Endothelial cell of umbilical vein (primary cell): ENCODE measurements around the gene ADGRB2. TPM values are rescaled to one million over a fixed set of nuclear protein-coding genes. Genes with fewer than 3 reads are reported as not detected.

ENCODE experiments used
- BruUV-seq: library from RNA; stranded (reverse); fragments of 400-500 nt; replicated peaks from 2 replicates; lab custom pipeline; 2021; lab: Mats Ljungman, UMichigan
- CTCF ChIA-PET: fragments of 300-600, 350-600 bp; sonication (Branson Sonifier 250); formaldehyde crosslinking; loops from one replicate; lab custom pipeline; 2021; ENCODE audit warnings: antibody characterized with exemption, inconsistent platforms; lab: Charles Lee
- POLR2A ChIA-PET: fragments of 300-600, 350-600 bp; sonication (Branson Sonifier 250); formaldehyde crosslinking; loops from one replicate; lab custom pipeline; 2021; ENCODE audit warnings: antibody characterized with exemption, inconsistent platforms; lab: Charles Lee
- DNase-seq: peaks from one replicate; pipeline ENCODE4 v3.0.0-alpha.2; 2011; ENCODE audit warnings: low read depth, low spot score
- FAIRE-seq: peaks from 2 replicates; lab custom pipeline; 2011; peaks lifted over from hg19 to GRCh38; lab: Jason Lieb, UNC
- H2AFZ ChIP-seq: 2 replicates; pipeline ENCODE4 v1.6.0; 2012; ENCODE audit warnings: low read depth, low read length, control low read depth, inconsistent platforms
- H3K27ac ChIP-seq: 2 replicates; pipeline ENCODE4 v1.5.1; 2011; ENCODE audit warnings: low read depth, mild to moderate bottlenecking, control low read depth, low read length, moderate library complexity; ENCODE audit not compliant: insufficient read depth
- H3K27me3 ChIP-seq, 2 experiments: 2 replicates each; pipeline versions ENCODE4 v1.6.0 to v1.6.1; 2011; ENCODE audit warnings: low read length in 2 of 2, mixed read lengths in 1 of 2; ENCODE audit not compliant: control insufficient read depth in 2 of 2, insufficient read depth in 2 of 2
- H3K36me3 ChIP-seq, 2 experiments: 2 replicates in 1 of 2; 3 replicates in 1 of 2; pipeline ENCODE4 v1.5.1; 2011; ENCODE audit warnings: low read length in 2 of 2, mild to moderate bottlenecking in 1 of 2, moderate library complexity in 1 of 2; ENCODE audit not compliant: control insufficient read depth in 2 of 2, insufficient read depth in 2 of 2; ENCODE audit errors: extremely low read depth in 1 of 2
- H3K4me1 ChIP-seq: 3 replicates; pipeline ENCODE4 v1.5.1; 2011; ENCODE audit warnings: mild to moderate bottlenecking, low read length; ENCODE audit not compliant: control insufficient read depth, insufficient read depth; ENCODE audit errors: extremely low read depth
- H3K4me2 ChIP-seq: 2 replicates; pipeline ENCODE4 v1.6.1; 2011; ENCODE audit warnings: low read length, control low read depth, mixed read lengths; ENCODE audit not compliant: insufficient read depth
- H3K4me3 ChIP-seq, 3 experiments: fragments of 200-600 bp in 1 of 3; sonication (generic), shearing (Covaris generic) in 1 of 3; replicated peaks in 1 of 3; 2 replicates each; pipeline ENCODE4 v1.5.1; 2011 to 2016; ENCODE audit warnings: control low read depth in 3 of 3, low read length in 3 of 3, mild to moderate bottlenecking in 2 of 3, inconsistent platforms in 1 of 3, low read depth in 1 of 3, moderate library complexity in 1 of 3; ENCODE audit not compliant: insufficient read depth in 1 of 3
- H3K79me2 ChIP-seq: 2 replicates; pipeline ENCODE4 v1.6.0; 2012; ENCODE audit warnings: low read length, inconsistent platforms; ENCODE audit not compliant: control insufficient read depth, insufficient read depth
- H3K9ac ChIP-seq: replicated peaks from 2 replicates; pipeline ENCODE3; 2011; ENCODE audit warnings: low read length, control low read depth; ENCODE audit not compliant: insufficient read depth; ENCODE audit errors: extremely low read depth
- H3K9me1 ChIP-seq: replicated peaks from 3 replicates; pipeline ENCODE4 v1.6.0; 2011; ENCODE audit warnings: mild to moderate bottlenecking, low read length; ENCODE audit not compliant: control insufficient read depth, insufficient read depth; ENCODE audit errors: extremely low read depth
- H3K9me3 ChIP-seq: replicated peaks from 2 replicates; pipeline ENCODE4 v1.5.1; 2012; ENCODE audit warnings: low read length, inconsistent platforms; ENCODE audit not compliant: control insufficient read depth, insufficient read depth
- H4K20me1 ChIP-seq: replicated peaks from 2 replicates; pipeline ENCODE3; 2011; ENCODE audit warnings: mild to moderate bottlenecking, low read length; ENCODE audit not compliant: control insufficient read depth, insufficient read depth; ENCODE audit errors: extremely low read depth
- CTCF ChIP-seq, 2 donors: IDR thresholded peaks; 1 replicate in 1 of 2; 2 replicates in 1 of 2; pipeline ENCODE4 v1.5.1; 2011; ENCODE audit warnings: low read length in 2 of 2, mild to moderate bottlenecking in 2 of 2, moderate library complexity in 2 of 2, control low read depth in 1 of 2, inconsistent platforms in 1 of 2, low read depth in 1 of 2; ENCODE audit not compliant: insufficient read depth in 1 of 2; ENCODE audit errors: extremely low read depth in 1 of 2
- EZH2 ChIP-seq: IDR thresholded peaks from 2 replicates; pipeline ENCODE4 v1.6.1; 2012; ENCODE audit warnings: borderline replicate concordance, low read depth, mild to moderate bottlenecking, moderate library complexity, low read length, inconsistent platforms; ENCODE audit not compliant: severe bottlenecking
- FOS ChIP-seq: IDR thresholded peaks from 2 replicates; pipeline ENCODE4 v1.6.1; 2011; ENCODE audit warnings: mild to moderate bottlenecking, low read length, moderate library complexity, borderline replicate concordance; ENCODE audit not compliant: insufficient read depth
- GATA2 ChIP-seq: IDR thresholded peaks from 2 replicates; pipeline ENCODE4 v1.7.0; 2011; ENCODE audit warnings: low read depth, mild to moderate bottlenecking, moderate library complexity, mixed read lengths, low read length; ENCODE audit not compliant: insufficient read length, insufficient read depth
- JUN ChIP-seq: IDR thresholded peaks from 2 replicates; pipeline ENCODE4 v1.6.1; 2011; ENCODE audit warnings: borderline replicate concordance, low read depth; ENCODE audit not compliant: insufficient read length, insufficient read depth
- MAX ChIP-seq: IDR thresholded peaks from 2 replicates; pipeline ENCODE4 v1.6.1; 2011; ENCODE audit not compliant: insufficient read depth, insufficient read length
- MYC ChIP-seq: IDR thresholded peaks from one replicate; pipeline ENCODE4 v1.6.1; 2011; ENCODE audit warnings: mild to moderate bottlenecking, low read depth, low read length
- POLR2A ChIP-seq: IDR thresholded peaks from 2 replicates; pipeline ENCODE4 v1.6.1; 2012; ENCODE audit warnings: low read depth, mild to moderate bottlenecking, control low read depth, low read length
- POLR2AphosphoS5 ChIP-seq: IDR thresholded peaks from 2 replicates; pipeline ENCODE4 v1.6.1; 2012; ENCODE audit warnings: low read depth, mild to moderate bottlenecking, control low read depth, low read length, moderate library complexity; ENCODE audit not compliant: insufficient read depth
- dilution Hi-C: fragments of 300-500 bp; cut with MboI; formaldehyde crosslinking; loops from one replicate; pipeline ENCODE4 v1.15.0; 2019; ENCODE audit warnings: low sequenced_read_pairs; ENCODE audit not compliant: extremely low pct_ligation_motif_present
- intact Hi-C: fragments of 100-400 bp; cut with micrococcal nuclease; formaldehyde crosslinking; loops from one replicate; pipeline ENCODE4 v1.10.0; 2022
- polyA plus RNA-seq, 4 experiments: library from polyadenylated mRNA; depleted of rRNA in 3 of 4; stranded (reverse) in 3 of 4; unstranded in 1 of 4; fragments of >200 nt; gene quantifications; 2 replicates each; pipeline versions ENCODE4 v1.2.1 to v1.2.3, GENCODE V29; 2011 to 2012; ENCODE audit warnings: missing spikeins in 1 of 4
- total RNA-seq: library from RNA; stranded (reverse); gene quantifications from 2 replicates; pipeline ENCODE4 v1.2.3, GENCODE V29; 2021

Gene ADGRB2
- total and polyA plus RNA-seq, 2 donors (not counting 3 experiments of a cell fraction or from before 2014, with no cell fraction given) = 1.3 to 1.5 TPM

- CTCF ChIA-PET = interaction anchor here (1.0 to 2.8 kb wide), 4 partner anchors 18 to 27 kb away, joined by 3 to 8 read pairs (median 6); no protein-coding TSS in a partner anchor
- Histone ChIP-seq H3K9ac (no peak overlapping the region), H3K27me3 (no peaks in the 10 kb centered on the region), H3K79me2 (no peaks in the 10 kb centered on the region), H4K20me1 (no peaks in the 10 kb centered on the region), H3K9me1 (no peaks in the 10 kb centered on the region), H3K36me3 (no peaks in the 10 kb centered on the region), H3K4me1 (peaks cover 13% of the 10 kb centered on the region), H2AFZ (no peak overlapping the region), H3K27ac (no peak overlapping the region), H3K9me3 (no peaks in the 10 kb centered on the region), H3K4me2 (no peak overlapping the region), H3K4me3 (no peak overlapping the region)
- dilution Hi-C loops = no loop called here
- FAIRE-seq (no peak), DNase-seq (no peak)
- POLR2A ChIA-PET = no interaction called here
- TF ChIP-seq MAX (no peak), JUN (no peak), GATA2 (no peak), FOS (no peak), MYC (no peak), POLR2A (no peak), EZH2 (no peak), CTCF (IDR thresholded peaks at IDR 0.05; ENCODE audit: extremely low read depth in 1 of 2, insufficient read depth in 1 of 2, low read depth in 1 of 2, low read length in 2 of 2) (no peak), POLR2AphosphoS5 (no peak)
- intact Hi-C loops = loop anchor here (2.0 kb wide), 1 partner anchor 16 kb away; the partner anchor contains the start of gene COL16A1
- no TSS peak for BruUV-seq
These were observed 75.8 kb downstream of the ADGRB2 start for GRCh38 chr1:31688233-31688918.
